ENCODE measurements around the gene ZGPAT.

ZGPAT gene

GRCh38 chr20:63734111-63734945 lies 26.5 kb downstream of the ZGPAT start:
- no peak for DNase-seq

GRCh38 chr20:63734946-63735858 lies 27.4 kb downstream of the ZGPAT start:
- no peak for DNase-seq

DNA sequence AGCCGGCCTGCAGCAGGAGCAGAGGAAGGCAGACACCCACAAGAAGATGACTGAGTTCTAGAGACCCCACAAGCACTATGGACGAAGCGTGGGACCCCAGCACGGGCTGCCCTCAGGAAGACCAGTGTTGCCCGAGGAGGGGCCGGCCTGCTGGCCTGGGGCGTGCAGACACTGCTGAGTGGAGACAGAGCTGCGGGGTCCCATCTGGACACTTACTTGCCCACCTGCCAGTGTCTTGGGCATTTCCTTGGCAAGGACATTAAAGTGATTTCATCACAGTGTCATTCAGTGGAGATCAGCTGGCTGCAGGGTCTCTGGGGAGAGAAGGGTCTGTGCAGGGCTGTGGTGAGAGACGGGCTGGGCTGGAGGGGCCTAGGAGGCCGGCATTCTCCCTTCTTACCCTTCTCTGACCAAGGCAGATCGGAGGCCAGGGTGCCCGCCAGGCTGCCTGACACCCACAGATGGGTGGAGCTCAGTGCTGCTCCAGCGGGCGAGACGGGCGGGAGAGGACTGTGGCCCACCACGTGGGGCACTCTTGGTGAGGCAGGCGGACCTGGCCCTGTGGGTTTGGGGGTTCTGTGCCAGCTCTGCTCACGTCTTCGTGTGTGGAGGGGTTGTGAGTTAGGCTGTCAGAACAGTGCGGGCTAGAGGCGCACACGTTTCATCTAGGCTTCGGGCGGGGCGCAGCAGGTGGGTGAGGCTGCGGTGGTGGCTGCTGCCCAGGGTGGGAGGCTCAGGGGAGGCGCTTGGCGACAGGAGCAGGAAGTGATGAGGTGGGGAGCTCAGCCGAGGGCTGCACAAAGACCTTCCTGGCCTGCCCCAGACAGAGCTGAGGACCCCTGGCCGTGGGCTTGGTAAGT lies 28.2 kb downstream of the ZGPAT start, which contains the start of gene LIME1:
Gene LIME1 (plus strand): TSS at position 806 of the 860 bp plus-strand sequence. CDS start 886 bp downstream, outside the sequence.
- DNase-seq: no peak

- no peak for DNase-seq
Observed at GRCh38 chr20:63736893-63737694, 29.3 kb downstream of the ZGPAT start.

GRCh38 chr20:63737695-63737944 lies 29.8 kb downstream of the ZGPAT start:
- DNase-seq: no peak

- DNase-seq: no peak
Observed at GRCh38 chr20:63737945-63738686, 30.3 kb downstream of the ZGPAT start.

DNA sequence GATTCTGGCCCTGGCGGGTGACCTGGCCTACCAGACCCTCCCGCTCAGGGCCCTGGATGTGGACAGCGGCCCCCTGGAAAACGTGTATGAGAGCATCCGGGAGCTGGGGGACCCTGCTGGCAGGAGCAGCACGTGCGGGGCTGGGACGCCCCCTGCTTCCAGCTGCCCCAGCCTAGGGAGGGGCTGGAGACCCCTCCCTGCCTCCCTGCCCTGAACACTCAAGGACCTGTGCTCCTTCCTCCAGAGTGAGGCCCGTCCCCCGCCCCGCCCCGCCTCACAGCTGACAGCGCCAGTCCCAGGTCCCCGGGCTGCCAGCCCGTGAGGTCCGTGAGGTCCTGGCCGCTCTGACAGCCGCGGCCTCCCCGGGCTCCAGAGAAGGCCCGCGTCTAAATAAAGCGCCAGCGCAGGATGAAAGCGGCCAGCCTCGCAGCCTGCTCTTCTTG lies 30.9 kb downstream of the ZGPAT start:
- DNase-seq: no peak

- DNase-seq: no peak
Observed at GRCh38 chr20:63739130-63740069, 31.6 kb downstream of the ZGPAT start, which contains the start of gene SLC2A4RG. Gene SLC2A4RG, plus strand, starts transcription at chr20:63739776. Its CDS starts 137 bp downstream, at chr20:63739913.

- DNase-seq: no peak
Observed at GRCh38 chr20:63740070-63740626, 32.3 kb downstream of the ZGPAT start.

DNA sequence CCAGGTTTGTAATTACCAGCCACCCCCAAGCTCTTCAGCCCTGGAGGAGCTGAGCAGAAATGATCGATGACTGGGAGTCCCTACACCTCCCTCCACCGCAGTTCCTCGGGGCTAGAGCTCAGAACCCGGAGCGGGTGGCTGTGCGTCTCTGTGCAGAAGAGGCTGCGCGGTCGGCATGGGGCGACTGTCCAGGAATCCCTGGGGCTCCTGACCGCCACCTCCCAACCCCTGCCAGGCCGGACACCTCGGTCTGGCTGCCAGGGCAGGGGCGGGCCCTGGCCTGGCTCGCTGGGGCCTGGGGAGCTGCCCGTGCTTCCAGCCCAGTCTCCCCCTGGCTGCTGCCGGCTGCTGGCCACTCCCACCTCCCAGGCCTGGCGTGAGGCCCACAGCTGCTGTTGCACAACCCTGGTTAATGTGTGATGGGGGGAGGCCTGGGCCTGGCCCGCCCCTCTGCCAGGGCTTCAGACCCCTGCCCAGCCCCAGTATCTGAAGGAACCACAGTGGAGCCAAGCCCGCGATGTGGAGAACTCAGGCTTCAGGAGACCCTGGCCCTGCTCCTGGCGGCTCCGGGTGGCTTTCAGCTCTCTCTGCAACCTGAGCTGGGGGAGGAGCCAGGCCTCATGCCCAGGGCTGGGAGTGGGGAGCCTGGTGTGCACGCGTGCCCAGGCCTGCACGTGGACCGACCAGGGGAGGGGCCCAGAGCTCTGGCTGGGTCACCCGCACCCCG lies 33.0 kb downstream of the ZGPAT start:
- no peak for DNase-seq

DNA sequence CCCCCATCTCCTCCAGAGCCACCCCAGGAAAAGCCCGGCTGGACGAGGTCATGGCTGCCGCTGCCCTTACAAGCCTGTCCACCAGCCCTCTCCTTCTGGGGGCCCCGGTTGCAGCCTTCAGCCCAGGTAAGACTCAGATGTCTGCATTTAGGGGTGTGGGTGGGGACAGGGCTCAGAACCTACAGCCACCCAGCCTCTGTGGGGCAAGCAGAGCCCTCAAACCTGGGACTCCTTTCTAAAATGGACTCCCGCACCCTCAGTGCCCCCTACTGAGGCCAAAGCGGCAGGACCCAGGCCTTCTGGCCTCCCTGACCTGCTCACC lies 33.5 kb downstream of the ZGPAT start:
- DNase-seq: no peak

DNA sequence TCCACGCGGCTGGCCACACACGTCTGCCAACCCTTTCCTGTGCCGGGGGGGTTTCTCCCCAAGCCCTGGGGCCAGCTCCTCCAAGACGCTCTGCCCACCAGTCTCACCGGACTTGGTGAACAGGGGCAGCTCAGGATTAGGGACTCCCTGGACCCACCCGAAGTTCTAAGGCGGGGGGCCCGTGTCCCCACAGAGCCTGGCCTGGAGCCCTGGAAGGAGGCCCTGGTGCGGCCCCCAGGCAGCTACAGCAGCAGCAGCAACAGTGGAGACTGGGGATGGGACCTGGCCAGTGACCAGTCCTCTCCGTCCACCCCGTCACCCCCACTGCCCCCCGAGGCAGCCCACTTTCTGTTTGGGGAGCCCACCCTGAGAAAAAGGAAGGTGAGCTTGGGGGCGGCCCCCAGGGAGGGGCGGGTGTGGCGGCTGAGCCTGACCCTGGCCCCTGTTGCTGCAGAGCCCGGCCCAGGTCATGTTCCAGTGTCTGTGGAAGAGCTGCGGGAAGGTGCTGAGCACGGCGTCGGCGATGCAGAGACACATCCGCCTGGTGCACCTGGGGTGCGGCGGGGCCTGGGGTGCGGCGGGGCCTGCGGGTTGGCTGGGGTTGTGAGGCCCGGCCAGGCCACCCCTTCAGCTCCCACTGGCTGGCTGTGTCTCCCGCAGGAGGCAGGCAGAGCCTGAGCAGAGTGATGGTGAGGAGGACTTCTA lies 34.0 kb downstream of the ZGPAT start:
- no peak for DNase-seq

DNA sequence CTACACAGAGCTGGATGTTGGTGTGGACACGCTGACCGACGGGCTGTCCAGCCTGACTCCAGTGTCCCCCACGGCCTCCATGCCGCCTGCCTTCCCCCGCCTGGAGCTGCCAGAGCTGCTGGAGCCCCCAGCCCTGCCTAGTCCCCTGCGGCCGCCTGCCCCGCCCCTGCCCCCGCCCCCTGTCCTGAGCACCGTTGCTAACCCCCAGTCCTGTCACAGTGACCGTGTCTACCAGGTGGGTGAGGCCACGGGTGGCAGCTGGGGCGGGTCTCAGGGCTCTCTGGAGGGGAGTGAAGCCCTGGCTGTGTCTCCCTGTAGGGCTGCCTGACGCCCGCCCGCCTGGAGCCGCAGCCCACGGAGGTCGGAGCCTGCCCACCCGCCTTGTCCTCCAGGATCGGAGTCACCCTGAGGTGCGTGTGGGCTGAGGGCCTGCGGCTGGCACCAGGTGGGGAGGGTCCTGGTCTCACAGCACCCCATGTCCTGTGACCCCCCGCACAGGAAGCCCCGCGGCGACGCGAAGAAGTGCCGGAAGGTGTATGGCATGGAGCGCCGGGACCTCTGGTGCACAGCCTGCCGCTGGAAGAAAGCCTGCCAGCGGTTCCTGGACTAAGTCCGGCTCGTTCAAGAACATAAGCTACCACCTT lies 34.7 kb downstream of the ZGPAT start:
- DNase-seq: no peak

DNA sequence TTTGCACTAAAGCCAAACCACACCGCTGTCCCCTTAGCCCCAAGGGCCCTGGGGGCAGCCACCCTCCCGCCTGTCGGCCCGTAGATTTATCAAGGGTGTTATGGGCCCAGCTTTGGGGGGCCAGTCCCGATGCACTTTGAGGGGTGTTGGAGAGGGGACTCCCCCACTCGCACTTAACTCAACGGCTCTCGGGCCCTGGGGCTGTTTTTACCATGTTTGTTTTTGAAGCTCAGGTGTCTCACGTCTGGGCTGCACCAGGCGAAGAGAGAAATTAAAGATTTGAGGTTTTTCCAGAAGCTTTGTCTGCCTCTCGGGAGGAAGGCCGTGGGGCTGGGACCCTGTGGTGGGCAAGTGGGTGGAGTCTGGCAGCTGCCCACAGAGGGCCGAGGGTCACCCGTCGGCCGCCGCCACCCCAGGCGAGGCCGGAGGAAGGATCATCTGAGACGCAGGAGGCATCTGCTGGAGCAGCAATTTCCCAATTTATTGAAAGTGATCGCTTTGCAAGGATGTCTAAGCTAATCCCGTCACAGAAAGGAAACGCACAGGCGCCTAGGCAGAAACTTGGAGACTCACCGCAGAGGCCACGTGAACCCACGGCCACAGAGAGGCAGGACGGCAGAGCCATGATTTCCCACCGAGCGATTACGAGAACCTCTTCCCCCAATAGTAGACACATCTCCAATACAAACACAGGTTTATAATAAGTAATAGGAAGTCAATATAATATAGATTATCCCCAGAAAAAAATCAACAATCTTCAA lies 35.6 kb downstream of the ZGPAT start:
- DNase-seq: no peak

DNA sequence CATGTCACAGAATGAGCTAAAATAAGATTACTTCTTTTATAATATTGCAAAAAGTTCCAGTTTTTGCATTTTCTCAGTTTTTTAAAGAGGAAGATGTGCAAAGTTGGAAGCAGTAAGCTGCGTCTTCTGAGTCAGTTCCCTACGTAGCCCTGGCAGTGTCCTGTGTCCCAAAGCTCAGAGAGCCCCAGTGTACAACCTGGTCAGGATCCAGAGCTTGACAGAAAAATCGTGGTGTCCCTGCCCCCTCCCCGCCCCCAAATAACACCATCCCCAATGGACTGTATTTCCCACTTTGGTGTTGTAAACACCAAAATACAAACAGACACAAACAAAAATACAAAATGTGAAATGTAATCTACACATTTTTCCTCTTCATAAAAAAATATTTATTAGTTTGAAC lies 36.3 kb downstream of the ZGPAT start:
- DNase-seq: no peak

DNA sequence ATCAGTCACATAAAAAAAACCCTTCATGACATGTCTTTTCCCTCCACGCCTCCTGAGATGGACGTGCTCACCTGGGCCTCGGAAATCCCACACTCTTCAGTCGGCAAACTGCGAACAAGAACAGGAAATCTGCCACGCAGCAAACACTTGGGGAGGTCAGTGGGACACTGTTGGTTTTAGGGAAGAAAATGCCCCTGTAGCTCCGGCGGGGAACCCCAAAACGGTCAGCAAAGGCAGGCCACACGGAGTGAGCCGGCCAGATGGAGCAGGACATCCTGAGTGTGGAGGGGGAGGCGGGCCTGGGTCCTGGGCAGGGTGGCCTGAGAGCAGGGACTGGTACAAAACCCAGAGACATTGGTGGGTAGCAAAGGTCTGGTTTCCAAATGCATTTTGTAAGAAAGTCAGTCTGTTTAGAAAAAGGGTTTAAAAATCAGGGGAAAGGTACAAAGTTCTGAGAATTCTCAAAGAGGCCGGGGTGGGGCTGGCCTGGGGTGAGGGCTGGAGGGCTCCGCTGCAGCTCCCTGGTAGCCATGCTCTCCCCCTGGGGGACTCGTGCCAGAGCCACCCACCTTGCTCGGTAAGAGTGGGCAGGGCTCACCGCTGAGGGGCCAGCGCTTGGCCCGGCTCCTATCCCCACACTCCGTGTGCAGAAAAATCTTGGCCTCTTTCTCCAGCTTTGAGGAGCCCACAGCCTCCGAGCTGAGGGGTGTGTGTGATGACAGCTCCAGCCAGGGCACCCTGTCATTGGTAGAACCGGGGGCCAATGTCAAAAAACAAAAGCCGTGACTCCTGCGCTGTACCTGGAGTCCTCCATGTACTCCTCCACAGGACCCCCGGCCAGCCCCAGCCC lies 37.0 kb downstream of the ZGPAT start:
- no peak for DNase-seq
